ENCODE results near the gene NR1H4.

Gene NR1H4

GRCh38 chr12:100461330-100461973 is 12.2 kb upstream of the NR1H4 start:
- no peak for TF ChIP-seq CTCF (IDR thresholded peaks at IDR 0.05; ENCODE audit: low read depth, low read length, missing control alignments)
- in situ Hi-C loops (cut with HindIII; ENCODE audit: low sequenced_read_pairs), result no loop called here
- no peak overlapping the region for H3K4me3 ChIP-seq (ENCODE audit: low read depth, low read length)
- no peak for DNase-seq (ENCODE audit: low read depth)

GRCh38 chr12:100463661-100464060 is 10.0 kb upstream of the NR1H4 start:
- TF ChIP-seq CTCF (IDR thresholded peaks at IDR 0.05; ENCODE audit: low read depth, low read length, missing control alignments), result no peak

GRCh38 chr12:100464529-100464928 is 9.1 kb upstream of the NR1H4 start:
- in situ Hi-C loops (cut with HindIII; ENCODE audit: low sequenced_read_pairs), result no loop called here
- DNase-seq (ENCODE audit: low read depth), result no peak
- no peak for TF ChIP-seq CTCF (IDR thresholded peaks at IDR 0.05; ENCODE audit: low read depth, low read length, missing control alignments)
- no peak overlapping the region for H3K4me3 ChIP-seq (ENCODE audit: low read depth, low read length)

More at GRCh38 chr12:100463661-100464060, 10.0 kb upstream of the NR1H4 start:
- in situ Hi-C loops (cut with HindIII; ENCODE audit: low sequenced_read_pairs), result no loop called here
- DNase-seq (ENCODE audit: low read depth), result no peak
- H3K4me3 ChIP-seq (ENCODE audit: low read depth, low read length), result no peak overlapping the region

GRCh38 chr12:100468126-100468525 is 5.5 kb upstream of the NR1H4 start:
- TF ChIP-seq CTCF (IDR thresholded peaks at IDR 0.05; ENCODE audit: low read depth, low read length, missing control alignments), result no peak
- H3K4me3 ChIP-seq (ENCODE audit: low read depth, low read length), result no peak overlapping the region
- in situ Hi-C loops (cut with HindIII; ENCODE audit: low sequenced_read_pairs), result no loop called here
- DNase-seq (ENCODE audit: low read depth), result no peak

GRCh38 chr12:100472325-100472724 is 1.3 kb upstream of the NR1H4 start:
- no peak for DNase-seq (ENCODE audit: low read depth)

GRCh38 chr12:100473050-100473715 is 483 bp upstream of the NR1H4 start:
- no peak for DNase-seq (ENCODE audit: low read depth)
- in situ Hi-C loops (cut with HindIII; ENCODE audit: low sequenced_read_pairs), result no loop called here
- no peak overlapping the region for H3K4me3 ChIP-seq (ENCODE audit: low read depth, low read length)
- TF ChIP-seq CTCF (IDR thresholded peaks at IDR 0.05; ENCODE audit: low read depth, low read length, missing control alignments), result no peak

More at GRCh38 chr12:100472325-100472724, 1.3 kb upstream of the NR1H4 start:
- H3K4me3 ChIP-seq (ENCODE audit: low read depth, low read length), result no peak overlapping the region
- TF ChIP-seq CTCF (IDR thresholded peaks at IDR 0.05; ENCODE audit: low read depth, low read length, missing control alignments), result no peak
- in situ Hi-C loops (cut with HindIII; ENCODE audit: low sequenced_read_pairs), result no loop called here

All from astrocyte of the cerebellum (primary cell).